GM19397 (cell line): Measurements from ENCODE around the gene TMEM250.

Experiments
- ATAC-seq: cut with Tn5 transposase; IDR thresholded peaks from one replicate; pipeline ENCODE4 v1.9.1; 2021; ENCODE audit warnings: mild to moderate bottlenecking, moderate library complexity; ENCODE audit not compliant: unreplicated experiment

The TMEM250 gene

GRCh38 chr9:136147890-136148714, 29.4 kb upstream of the TMEM250 start:
- ATAC-seq = no peak

GRCh38 chr9:136147038-136147889, 28.6 kb upstream of the TMEM250 start:
- ATAC-seq = no peak

- ATAC-seq = no peak
Measured at GRCh38 chr9:136146126-136147037, 27.7 kb upstream of the TMEM250 start.

GRCh38 chr9:136145580-136145979, 26.9 kb upstream of the TMEM250 start:
- no peak for ATAC-seq

GRCh38 chr9:136144450-136144849, 25.8 kb upstream of the TMEM250 start:
- ATAC-seq = no peak

- ATAC-seq = no peak
Measured at GRCh38 chr9:136143215-136144001, 24.7 kb upstream of the TMEM250 start.

GRCh38 chr9:136142859-136143214, 24.2 kb upstream of the TMEM250 start:
- no peak for ATAC-seq

GRCh38 chr9:136142414-136142796, 23.7 kb upstream of the TMEM250 start:
- no peak for ATAC-seq

- no peak for ATAC-seq
Measured at GRCh38 chr9:136141682-136142413, 23.2 kb upstream of the TMEM250 start.

- no peak for ATAC-seq
Measured at GRCh38 chr9:136140966-136141365, 22.3 kb upstream of the TMEM250 start.

GRCh38 chr9:136140046-136140445, 21.4 kb upstream of the TMEM250 start:
- no peak for ATAC-seq

GRCh38 chr9:136138566-136138965, 19.9 kb upstream of the TMEM250 start:
- no peak for ATAC-seq

GRCh38 chr9:136137321-136138265, 18.9 kb upstream of the TMEM250 start:
- ATAC-seq = no peak

- ATAC-seq = no peak
Measured at GRCh38 chr9:136136127-136136925, 17.7 kb upstream of the TMEM250 start.

- no peak for ATAC-seq
Measured at GRCh38 chr9:136135326-136136126, 16.9 kb upstream of the TMEM250 start.

GRCh38 chr9:136133959-136134484, 15.3 kb upstream of the TMEM250 start:
- ATAC-seq = no peak
